GM12801 (cell line): ENCODE results near the gene MYLK.

ENCODE experiments used
- CTCF ChIP-seq: IDR thresholded peaks from one replicate; pipeline ENCODE4 v1.5.1; 2011; ENCODE audit warnings: control low read depth; ENCODE audit not compliant: insufficient read length; ENCODE audit errors: extremely low read depth

The MYLK gene

GRCh38 chr3:123840961-123841360 lies 43.2 kb downstream of the MYLK start:
- TF ChIP-seq CTCF = no peak

- no peak for TF ChIP-seq CTCF
Observed at GRCh38 chr3:123837858-123838257, 46.3 kb downstream of the MYLK start.

DNA sequence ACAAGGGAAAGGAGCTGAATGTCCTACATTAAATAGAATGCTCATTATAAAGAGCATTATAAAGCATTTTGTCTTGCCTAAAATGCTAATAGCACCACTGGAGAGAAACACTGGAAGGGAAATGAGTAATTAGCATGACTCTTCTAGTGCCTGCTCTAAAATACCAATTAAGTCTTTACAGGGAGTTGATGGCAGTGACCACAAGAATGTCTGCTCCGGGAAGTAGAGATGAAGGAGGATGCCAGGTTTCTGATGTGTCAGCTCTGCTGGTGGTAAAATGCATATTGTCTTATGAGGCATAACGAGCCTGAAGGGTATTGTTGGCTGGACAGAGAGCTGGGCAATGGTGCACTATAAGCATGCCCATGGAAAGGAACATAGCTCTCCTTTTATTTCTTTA lies 49.5 kb downstream of the MYLK start:
- no peak for TF ChIP-seq CTCF

- TF ChIP-seq CTCF = no peak
Observed at GRCh38 chr3:123833398-123833785, 50.7 kb downstream of the MYLK start.

DNA sequence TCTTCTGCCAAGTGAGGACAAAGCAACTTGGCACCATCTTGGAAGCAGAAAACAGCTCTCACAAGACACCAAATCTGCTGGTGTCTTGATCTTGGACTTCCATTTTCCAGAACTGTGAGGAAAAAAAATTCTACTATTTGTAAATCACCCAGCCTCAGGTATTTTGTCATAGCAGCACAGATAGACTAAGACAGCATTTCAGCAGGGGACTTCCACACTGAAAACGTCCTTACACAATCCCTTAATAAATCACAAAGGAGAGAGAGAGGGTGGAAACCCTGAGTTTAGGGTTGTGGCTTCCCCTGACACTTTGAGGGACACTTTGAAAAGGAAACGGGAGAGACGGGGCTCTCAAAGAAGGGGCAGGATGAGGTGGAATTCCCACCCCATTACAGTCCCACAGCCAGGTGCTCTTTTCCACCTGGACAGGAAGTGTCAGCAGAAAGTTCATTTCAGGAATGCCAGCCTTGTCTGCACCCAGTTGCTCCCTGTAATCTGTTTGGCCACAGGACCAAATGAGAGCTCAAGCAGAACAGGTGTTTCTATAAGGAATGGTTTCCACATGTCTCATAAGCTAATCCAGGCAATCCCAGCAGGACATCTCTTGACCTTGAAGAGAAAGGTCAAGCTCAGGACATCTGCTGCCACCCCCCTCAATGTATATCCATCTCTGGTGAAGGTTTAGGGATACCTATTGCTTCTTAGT lies 51.3 kb downstream of the MYLK start:
- no peak for TF ChIP-seq CTCF

DNA sequence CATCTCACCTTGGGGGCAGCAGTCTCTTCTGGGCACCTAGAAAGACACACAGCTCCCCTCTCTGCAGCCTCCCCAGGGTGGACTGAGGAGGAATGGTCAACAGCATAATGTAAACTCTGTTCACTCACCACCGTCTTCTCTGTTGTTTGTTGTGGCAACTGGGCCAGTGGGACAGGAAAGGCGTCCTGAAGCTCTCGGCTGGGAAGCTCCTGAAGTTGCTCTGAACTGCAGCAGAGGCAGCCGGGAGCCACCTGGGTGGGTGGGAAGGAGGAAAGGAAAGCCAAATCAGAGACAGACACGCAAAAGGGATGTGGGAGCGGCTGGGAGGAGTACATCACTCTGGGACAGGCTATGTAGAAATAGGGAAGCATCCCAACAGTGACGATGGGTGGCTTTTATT lies 52.7 kb downstream of the MYLK start:
- TF ChIP-seq CTCF = no peak

- TF ChIP-seq CTCF = no peak
Observed at GRCh38 chr3:123821920-123822319, 62.2 kb downstream of the MYLK start.
